ENCODE results near the gene NBEA. TPM values are rescaled to one million over a fixed set of nuclear protein-coding genes. Genes with fewer than 3 reads are reported as not detected.
A peak's percentile ranks its signal among the peaks of the same experiment; 100 is the strongest.

Gene NBEA
- total and polyA plus RNA-seq, 7 donors, result 0.46 to 47.6 (median 38.0) TPM

GRCh38 chr13:35014606-35015213 lies 72.6 kb downstream of the NBEA start:
- WGBS, 2 donors, result 85 to 93% methylated on average over 7 of the region's 7 CpGs
- intact Hi-C loops (cut with DNase I), result no loop called here
- TF ChIP-seq EP300 (IDR thresholded peaks at IDR 0.05) (no peak), CTCF (IDR thresholded peaks at IDR 0.05) (no peak), POLR2AphosphoS5 (IDR thresholded peaks at IDR 0.05) (no peak), POLR2A (IDR thresholded peaks at IDR 0.05) (no peak)

GRCh38 chr13:35016362-35017112 lies 74.5 kb downstream of the NBEA start:
- intact Hi-C loops (cut with DNase I), result no loop called here
- TF ChIP-seq CTCF (IDR thresholded peaks at IDR 0.05), result no peak
- TF ChIP-seq POLR2A (IDR thresholded peaks at IDR 0.05), result no peak
- TF ChIP-seq EP300 (IDR thresholded peaks at IDR 0.05), result no peak
- TF ChIP-seq POLR2AphosphoS5 (IDR thresholded peaks at IDR 0.05), result no peak
- H3K27me3 ChIP-seq, result no peaks in the 10 kb centered on the region
- H3K4me3 ChIP-seq, result no peak overlapping the region
- H3K9me3 ChIP-seq, result no peaks in the 10 kb centered on the region
- 76 to 77% methylated on average over 5 of the region's 5 CpGs for WGBS, 2 donors
- peak overlapping the region in 2 of 4 donors; percentile 32 to 45 for H3K27ac ChIP-seq
- no peak for DNase-seq
- H3K4me1 ChIP-seq, result peaks cover 0 to 25% (median 17%) of the 10 kb centered on the region in 4 donors
- no peaks in the 10 kb centered on the region for H3K36me3 ChIP-seq

More at GRCh38 chr13:35014606-35015213, 72.6 kb downstream of the NBEA start:
- no peak for DNase-seq
- Histone ChIP-seq H3K4me1 (peaks cover 0 to 25% (median 17%) of the 10 kb centered on the region in 4 donors), H3K9me3 (no peaks in the 10 kb centered on the region), H3K4me3 (no peak overlapping the region), H3K27me3 (no peaks in the 10 kb centered on the region), H3K27ac (no peak overlapping the region), H3K36me3 (no peaks in the 10 kb centered on the region)

GRCh38 chr13:35025314-35025713 lies 83.2 kb downstream of the NBEA start:
- no peak overlapping the region for H3K4me3 ChIP-seq
- peak in 2 of 4 donors; percentile 44 to 57 for TF ChIP-seq POLR2AphosphoS5 (IDR thresholded peaks at IDR 0.05)
- TF ChIP-seq EP300 (IDR thresholded peaks at IDR 0.05), result no peak
- H3K36me3 ChIP-seq, result no peaks in the 10 kb centered on the region
- no peaks in the 10 kb centered on the region for H3K27me3 ChIP-seq
- peak overlapping the region in 1 of 4 donors; percentile 22 for H3K27ac ChIP-seq
- 67 to 83% methylated on average over 2 of the region's 2 CpGs for WGBS, 2 donors
- H3K9me3 ChIP-seq, result peaks cover 0 to 3% (median 0%) of the 10 kb centered on the region in 4 donors
- peaks cover 0 to 15% (median 5%) of the 10 kb centered on the region in 4 donors for H3K4me1 ChIP-seq
- intact Hi-C loops (cut with DNase I), result no loop called here
- no peak for DNase-seq

GRCh38 chr13:35028338-35028867 lies 86.3 kb downstream of the NBEA start:
- Histone ChIP-seq H3K4me1 (peaks cover 0 to 15% (median 5%) of the 10 kb centered on the region in 4 donors), H3K27ac (no peak overlapping the region), H3K27me3 (no peaks in the 10 kb centered on the region), H3K9me3 (peaks cover 0 to 8% (median 4%) of the 10 kb centered on the region in 4 donors), H3K36me3 (no peaks in the 10 kb centered on the region), H3K4me3 (no peak overlapping the region)
- no peak for DNase-seq
- 97 to 98% methylated on average over 1 of the region's 1 CpG for WGBS, 2 donors
- intact Hi-C loops (cut with DNase I), result no loop called here
- TF ChIP-seq POLR2A (IDR thresholded peaks at IDR 0.05) (no peak), EP300 (IDR thresholded peaks at IDR 0.05) (no peak), CTCF (IDR thresholded peaks at IDR 0.05) (no peak), POLR2AphosphoS5 (IDR thresholded peaks at IDR 0.05) (no peak)

- Histone ChIP-seq H3K4me1 (peaks cover 0 to 15% (median 5%) of the 10 kb centered on the region in 4 donors), H3K9me3 (no peaks in the 10 kb centered on the region), H3K36me3 (no peaks in the 10 kb centered on the region), H3K27me3 (no peaks in the 10 kb centered on the region), H3K4me3 (no peak overlapping the region), H3K27ac (no peak overlapping the region)
- TF ChIP-seq POLR2AphosphoS5 (IDR thresholded peaks at IDR 0.05) (no peak), EP300 (IDR thresholded peaks at IDR 0.05) (no peak), CTCF (IDR thresholded peaks at IDR 0.05) (no peak), POLR2A (IDR thresholded peaks at IDR 0.05) (no peak)
- WGBS, 2 donors, result 82 to 88% methylated on average over 3 of the region's 3 CpGs
- intact Hi-C loops (cut with DNase I), result no loop called here
- DNase-seq, result no peak
Measured at GRCh38 chr13:35039012-35039411, 96.9 kb downstream of the NBEA start.

Measured in sigmoid colon (tissue), 7 donors.